Activated CD4-positive, alpha-beta T cell treated with anti-CD3 and anti-CD28 coated beads, Interleukin-10, Interleukin-2, amounts not matched to agents 100 ng/mL and 50 ng/mL, durations not matched to agents 16 hours and 8 hours (primary cell): ENCODE data around the gene CHST1.

Experiments
- DNase-seq: peaks from one replicate; pipeline ENCODE4 v3.0.0-alpha.2; 2020

The CHST1 gene

GRCh38 chr11:45665206-45665932 lies at the start of gene CHST1:
Gene CHST1, minus strand, starts transcription at chr11:45665622. Its CDS starts 14,699 bp downstream, at chr11:45650923.
- peak; percentile 37 for DNase-seq

- no peak for DNase-seq
Observed at GRCh38 chr11:45713573-45713972, 48.2 kb upstream of the CHST1 start.

GRCh38 chr11:45710561-45710960 lies 45.1 kb upstream of the CHST1 start:
- no peak for DNase-seq

- no peak for DNase-seq
Observed at GRCh38 chr11:45708887-45709663, 43.7 kb upstream of the CHST1 start.

- DNase-seq = no peak
Observed at GRCh38 chr11:45704635-45705034, 39.2 kb upstream of the CHST1 start.

- DNase-seq = no peak
Observed at GRCh38 chr11:45704133-45704532, 38.7 kb upstream of the CHST1 start.

GRCh38 chr11:45702511-45702910 lies 37.1 kb upstream of the CHST1 start:
- DNase-seq = no peak

GRCh38 chr11:45698777-45699497 lies 33.5 kb upstream of the CHST1 start:
- DNase-seq = no peak

- no peak for DNase-seq
Observed at GRCh38 chr11:45692808-45693453, 27.5 kb upstream of the CHST1 start.

GRCh38 chr11:45688472-45689033 lies 23.1 kb upstream of the CHST1 start:
- no peak for DNase-seq

- no peak for DNase-seq
Observed at GRCh38 chr11:45687836-45688235, 22.4 kb upstream of the CHST1 start.

- DNase-seq = no peak
Observed at GRCh38 chr11:45685964-45686537, 20.6 kb upstream of the CHST1 start.

GRCh38 chr11:45684440-45684839 lies 19.0 kb upstream of the CHST1 start:
- no peak for DNase-seq

- no peak for DNase-seq
Observed at GRCh38 chr11:45683271-45684058, 18.0 kb upstream of the CHST1 start.

- no peak for DNase-seq
Observed at GRCh38 chr11:45679806-45680205, 14.4 kb upstream of the CHST1 start.

GRCh38 chr11:45678976-45679375 lies 13.6 kb upstream of the CHST1 start:
- DNase-seq = no peak

- DNase-seq = no peak
Observed at GRCh38 chr11:45677770-45678512, 12.5 kb upstream of the CHST1 start.

GRCh38 chr11:45676522-45677095 lies 11.2 kb upstream of the CHST1 start:
- DNase-seq = no peak

GRCh38 chr11:45675646-45676045 lies 10.2 kb upstream of the CHST1 start:
- DNase-seq = no peak

- no peak for DNase-seq
Observed at GRCh38 chr11:45674481-45675190, 9.2 kb upstream of the CHST1 start.
